GM10847 (cell line): ENCODE measurements around the gene SERPINB6.

Experiments used
- POLR2A ChIP-seq: IDR thresholded peaks from 2 replicates; pipeline ENCODE4 v1.6.1; 2011; ENCODE audit not compliant: insufficient read length; ENCODE audit errors: extremely low read depth

The SERPINB6 gene

GRCh38 chr6:2964793-2965505 lies 6.4 kb downstream of the SERPINB6 start:
- no peak for TF ChIP-seq POLR2A

GRCh38 chr6:2963756-2964155 lies 7.6 kb downstream of the SERPINB6 start:
- no peak for TF ChIP-seq POLR2A

- TF ChIP-seq POLR2A, result no peak
These were observed 8.7 kb downstream of the SERPINB6 start for GRCh38 chr6:2962636-2963035.

- TF ChIP-seq POLR2A, result no peak
These were observed 9.4 kb downstream of the SERPINB6 start for GRCh38 chr6:2962004-2962403.

- TF ChIP-seq POLR2A, result no peak
These were observed 9.9 kb downstream of the SERPINB6 start for GRCh38 chr6:2961506-2961905.

GRCh38 chr6:2960935-2961334 lies 10.4 kb downstream of the SERPINB6 start:
- no peak for TF ChIP-seq POLR2A

GRCh38 chr6:2959909-2960719 lies 11.3 kb downstream of the SERPINB6 start:
- TF ChIP-seq POLR2A, result no peak

- no peak for TF ChIP-seq POLR2A
These were observed 12.6 kb downstream of the SERPINB6 start for GRCh38 chr6:2958776-2959175.

GRCh38 chr6:2958331-2958711 lies 13.0 kb downstream of the SERPINB6 start:
- no peak for TF ChIP-seq POLR2A

GRCh38 chr6:2957696-2958330 lies 13.6 kb downstream of the SERPINB6 start:
- TF ChIP-seq POLR2A, result no peak

- no peak for TF ChIP-seq POLR2A
These were observed 14.3 kb downstream of the SERPINB6 start for GRCh38 chr6:2956930-2957685.

GRCh38 chr6:2953098-2953497 lies 18.3 kb downstream of the SERPINB6 start:
- no peak for TF ChIP-seq POLR2A

- TF ChIP-seq POLR2A, result no peak
These were observed 18.7 kb downstream of the SERPINB6 start for GRCh38 chr6:2952557-2953095.

- TF ChIP-seq POLR2A, result no peak
These were observed 19.6 kb downstream of the SERPINB6 start for GRCh38 chr6:2951728-2952127.

- no peak for TF ChIP-seq POLR2A
These were observed 20.7 kb downstream of the SERPINB6 start for GRCh38 chr6:2950713-2951112.
